Endothelial cell (in vitro differentiated cells): Measurements from ENCODE around the gene TRIP10. TPM values are rescaled to one million over a fixed set of nuclear protein-coding genes. Genes with fewer than 3 reads are reported as not detected.
A peak's percentile ranks its signal among the peaks of the same experiment; 100 is the strongest.

Source experiments
- DNase-seq: peaks from one replicate; pipeline ENCODE4 v3.0.0; 2021; ENCODE audit warnings: low spot score
- H3K27ac Mint-ChIP-seq: one replicate; pipeline ENCODE4 v1.8.0; 2021; ENCODE audit warnings: mixed read lengths, inconsistent platforms; ENCODE audit not compliant: unreplicated experiment
- H3K27me3 Mint-ChIP-seq: one replicate; pipeline ENCODE4 v1.8.0; 2021; ENCODE audit warnings: mild to moderate bottlenecking, moderate library complexity, mixed read lengths, inconsistent platforms; ENCODE audit not compliant: unreplicated experiment
- H3K36me3 Mint-ChIP-seq: one replicate; pipeline ENCODE4 v1.8.0; 2021; ENCODE audit warnings: mild to moderate bottlenecking, low read depth, mixed read lengths, inconsistent platforms; ENCODE audit not compliant: unreplicated experiment
- H3K4me1 Mint-ChIP-seq: one replicate; pipeline ENCODE4 v1.8.0; 2021; ENCODE audit warnings: mild to moderate bottlenecking, mixed read lengths, inconsistent platforms; ENCODE audit not compliant: unreplicated experiment
- H3K4me3 Mint-ChIP-seq: one replicate; pipeline ENCODE4 v1.8.0; 2021; ENCODE audit warnings: mild to moderate bottlenecking, mixed read lengths, inconsistent platforms; ENCODE audit not compliant: unreplicated experiment
- H3K9me3 Mint-ChIP-seq: one replicate; pipeline ENCODE4 v1.8.0; 2021; ENCODE audit warnings: mixed read lengths, inconsistent platforms; ENCODE audit not compliant: unreplicated experiment
- total RNA-seq: library from RNA; stranded (reverse); fragmentation: NEBNext Ultra II Directional; extraction: Animal tissue kit (Norgen Biotek cat#: 25700); gene quantifications from one replicate; pipeline ENCODE4 v1.2.1, GENCODE V29; 2021; ENCODE audit not compliant: unreplicated experiment
- TF ChIP-seq, protein P1 (sequence below): fragments of 200-600 bp; sonication (generic); IDR thresholded peaks from one replicate; pipeline ENCODE4 v1.5.0; 2021; ENCODE audit warnings: antibody characterized with exemption; ENCODE audit not compliant: unreplicated experiment

The TRIP10 gene
- total RNA-seq, 1 donor from 2014 or later = 42.8 TPM

DNA sequence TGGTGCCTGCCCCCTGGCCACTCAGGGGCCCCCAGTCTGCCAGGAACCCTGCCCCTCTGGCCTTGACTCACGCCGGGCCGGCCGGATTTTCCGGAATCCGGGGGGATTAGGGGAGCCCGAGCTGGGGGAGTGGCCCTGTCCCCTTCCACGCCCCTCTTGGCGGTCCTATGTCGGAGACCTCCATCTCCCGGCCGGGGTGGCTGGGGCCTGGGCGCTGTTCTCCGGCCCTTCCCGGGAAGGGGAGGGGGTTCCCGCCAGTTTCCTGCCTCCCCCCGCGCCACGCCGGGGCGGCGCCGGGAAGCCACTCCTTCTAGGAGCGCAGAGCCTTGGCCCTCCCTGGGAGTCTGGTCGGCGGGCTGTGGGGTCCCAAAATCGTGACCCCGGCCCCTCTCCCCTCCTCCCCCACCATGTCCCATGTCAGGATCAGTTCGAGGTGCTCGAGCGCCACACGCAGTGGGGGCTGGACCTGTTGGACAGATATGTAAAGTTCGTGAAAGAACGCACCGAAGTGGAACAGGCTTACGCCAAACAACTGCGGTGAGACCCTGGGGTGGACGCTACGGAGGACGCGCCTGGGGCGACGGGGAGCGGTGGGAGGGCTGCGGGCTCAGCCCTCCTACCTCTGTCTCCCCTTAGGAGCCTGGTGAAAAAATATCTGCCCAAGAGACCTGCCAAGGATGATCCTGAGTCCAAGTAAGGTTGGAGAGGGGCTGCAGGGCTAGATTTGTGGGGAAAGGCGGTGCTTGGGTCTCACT is 1.3 kb downstream of the TRIP10 start:
- H3K4me1 Mint-ChIP-seq = peaks cover 16% of the 10 kb centered on the region
- no peak overlapping the region for H3K27ac Mint-ChIP-seq

DNA sequence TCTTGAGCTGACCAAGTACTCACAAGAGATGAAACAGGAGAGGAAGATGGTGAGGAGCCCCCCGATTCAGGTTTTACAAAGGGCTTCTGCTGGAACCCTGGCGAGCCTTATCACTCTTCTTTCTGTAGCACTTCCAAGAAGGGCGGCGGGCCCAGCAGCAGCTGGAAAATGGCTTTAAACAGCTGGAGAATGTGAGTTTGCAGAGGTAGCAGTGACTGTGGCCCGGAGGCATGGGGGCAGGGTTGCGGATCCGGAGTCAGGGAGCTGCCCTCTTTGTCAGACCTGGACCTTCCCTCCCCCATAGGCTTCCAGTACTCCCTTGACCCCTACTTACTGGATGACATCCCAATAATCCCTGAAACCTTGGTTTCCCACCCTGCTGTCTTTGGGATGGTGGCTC is 3.6 kb downstream of the TRIP10 start:
- Mint-ChIP-seq H3K27me3 (peaks cover 11% of the 10 kb centered on the region), H3K27ac (no peak overlapping the region), H3K36me3 (peaks cover 21% of the 10 kb centered on the region), H3K4me3 (peak overlapping the region; percentile 19), H3K4me1 (peaks cover 9% of the 10 kb centered on the region), H3K9me3 (no peaks in the 10 kb centered on the region)
- no peak for DNase-seq
- TF ChIP-seq, protein P1, sequence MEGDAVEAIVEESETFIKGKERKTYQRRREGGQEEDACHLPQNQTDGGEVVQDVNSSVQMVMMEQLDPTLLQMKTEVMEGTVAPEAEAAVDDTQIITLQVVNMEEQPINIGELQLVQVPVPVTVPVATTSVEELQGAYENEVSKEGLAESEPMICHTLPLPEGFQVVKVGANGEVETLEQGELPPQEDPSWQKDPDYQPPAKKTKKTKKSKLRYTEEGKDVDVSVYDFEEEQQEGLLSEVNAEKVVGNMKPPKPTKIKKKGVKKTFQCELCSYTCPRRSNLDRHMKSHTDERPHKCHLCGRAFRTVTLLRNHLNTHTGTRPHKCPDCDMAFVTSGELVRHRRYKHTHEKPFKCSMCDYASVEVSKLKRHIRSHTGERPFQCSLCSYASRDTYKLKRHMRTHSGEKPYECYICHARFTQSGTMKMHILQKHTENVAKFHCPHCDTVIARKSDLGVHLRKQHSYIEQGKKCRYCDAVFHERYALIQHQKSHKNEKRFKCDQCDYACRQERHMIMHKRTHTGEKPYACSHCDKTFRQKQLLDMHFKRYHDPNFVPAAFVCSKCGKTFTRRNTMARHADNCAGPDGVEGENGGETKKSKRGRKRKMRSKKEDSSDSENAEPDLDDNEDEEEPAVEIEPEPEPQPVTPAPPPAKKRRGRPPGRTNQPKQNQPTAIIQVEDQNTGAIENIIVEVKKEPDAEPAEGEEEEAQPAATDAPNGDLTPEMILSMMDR = no peak

More for the DNA sequence above, 1.3 kb downstream of the TRIP10 start:
- H3K27me3 Mint-ChIP-seq = peaks cover 21% of the 10 kb centered on the region
- peak overlapping the region; percentile 92 for H3K4me3 Mint-ChIP-seq
- no peaks in the 10 kb centered on the region for H3K9me3 Mint-ChIP-seq
- TF ChIP-seq, protein P1 = no peak
- peak; percentile 65 for DNase-seq
- peaks cover 23% of the 10 kb centered on the region for H3K36me3 Mint-ChIP-seq

DNA sequence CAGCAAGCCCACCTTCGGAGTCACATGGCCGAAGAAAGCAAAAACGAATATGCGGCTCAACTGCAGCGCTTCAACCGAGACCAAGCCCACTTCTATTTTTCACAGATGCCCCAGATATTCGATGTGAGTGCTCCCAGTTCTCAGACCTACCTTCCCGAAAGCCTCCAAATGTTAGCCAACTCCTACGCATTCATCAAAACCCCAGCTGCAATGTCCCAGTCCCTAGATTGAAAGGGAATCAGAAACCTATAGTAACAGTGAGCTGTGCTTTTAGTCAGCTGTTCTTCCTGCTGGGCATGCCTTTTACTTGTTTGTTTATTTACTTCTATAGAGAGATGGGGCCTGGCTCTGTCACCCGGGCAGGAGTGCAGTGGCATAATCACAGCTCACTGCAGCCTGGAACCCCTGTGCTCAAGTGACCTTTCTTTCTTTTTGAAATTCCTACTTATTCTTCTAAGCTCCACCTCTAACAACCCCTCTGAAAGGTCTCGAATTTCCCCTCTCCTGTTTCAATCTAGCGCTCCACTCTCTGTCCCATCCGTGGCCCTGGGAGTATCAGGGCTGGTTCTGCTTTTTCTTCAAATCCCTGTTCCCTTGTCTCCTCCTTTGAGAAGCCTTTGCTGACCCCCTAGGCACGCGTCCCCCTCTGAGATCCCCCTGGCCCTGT is 4.4 kb downstream of the TRIP10 start:
- Mint-ChIP-seq H3K27ac (peak overlapping the region; percentile 59), H3K36me3 (peaks cover 21% of the 10 kb centered on the region)

DNA sequence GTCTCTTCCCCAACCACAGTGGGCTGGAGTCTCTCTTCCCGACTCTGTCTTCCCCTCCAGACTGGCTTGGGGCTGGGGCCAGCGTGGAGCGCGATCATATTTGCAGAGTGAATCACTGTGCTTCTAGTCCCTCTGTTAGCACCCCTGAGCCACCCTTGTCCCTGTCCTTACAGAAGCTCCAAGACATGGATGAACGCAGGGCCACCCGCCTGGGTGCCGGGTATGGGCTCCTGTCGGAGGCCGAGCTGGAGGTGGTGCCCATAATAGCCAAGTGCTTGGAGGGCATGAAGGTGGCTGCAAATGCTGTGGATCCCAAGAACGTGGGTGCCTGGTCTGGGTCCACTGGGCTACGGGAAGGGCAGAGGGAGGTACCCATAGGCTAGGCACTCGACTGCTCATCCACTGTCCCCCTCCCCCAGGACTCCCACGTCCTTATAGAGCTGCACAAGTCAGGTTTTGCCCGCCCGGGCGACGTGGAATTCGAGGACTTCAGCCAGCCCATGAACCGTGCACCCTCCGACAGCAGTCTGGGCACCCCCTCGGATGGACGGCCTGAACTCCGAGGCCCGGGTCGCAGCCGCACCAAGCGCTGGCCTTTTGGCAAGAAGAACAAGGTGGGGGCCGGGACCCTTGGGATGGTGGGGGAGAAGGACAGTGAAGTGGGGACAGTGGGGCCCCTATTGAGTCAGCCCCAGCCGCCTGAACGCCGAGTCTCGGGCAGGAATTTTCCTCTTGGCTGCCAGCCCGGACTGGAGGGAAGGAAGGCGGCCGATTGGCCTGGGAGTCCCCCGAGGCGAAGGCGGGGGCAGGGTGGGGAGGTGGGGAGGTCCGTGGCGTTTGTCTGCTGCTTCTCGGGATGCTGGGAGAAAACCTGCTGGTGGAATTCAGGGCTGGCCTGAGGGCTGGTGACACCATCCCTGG is 5.2 kb downstream of the TRIP10 start:
- Mint-ChIP-seq H3K36me3 (peaks cover 27% of the 10 kb centered on the region), H3K9me3 (no peaks in the 10 kb centered on the region), H3K27ac (no peak overlapping the region), H3K4me1 (no peaks in the 10 kb centered on the region), H3K27me3 (peaks cover 4% of the 10 kb centered on the region), H3K4me3 (peak overlapping the region; percentile 39)
- TF ChIP-seq, protein P1 = no peak
- DNase-seq = no peak

More for the DNA sequence above, 4.4 kb downstream of the TRIP10 start:
- TF ChIP-seq, protein P1 = no peak
- DNase-seq = no peak
- H3K4me1 Mint-ChIP-seq = peaks cover 1% of the 10 kb centered on the region
- peaks cover 6% of the 10 kb centered on the region for H3K27me3 Mint-ChIP-seq
- H3K9me3 Mint-ChIP-seq = no peaks in the 10 kb centered on the region
- H3K4me3 Mint-ChIP-seq = peak overlapping the region; percentile 39
